K562 (cell line): Measurements from ENCODE around the gene ZNF512B. TPM values are rescaled to one million over a fixed set of nuclear protein-coding genes. Genes with fewer than 3 reads are reported as not detected.

Experiments
- AFF4 ChIP-seq: sonication (generic); formaldehyde crosslinking; IDR thresholded peaks from 2 replicates; pipeline ENCODE4 v1.8.0; 2023; ENCODE audit warnings: mild to moderate bottlenecking, missing genetic modification reagents
- ESRRA ChIP-seq: fragments of 450-650 bp; IDR thresholded peaks from 2 replicates; pipeline ENCODE4 v1.6.1; 2014; ENCODE audit warnings: low read depth, mild to moderate bottlenecking, moderate library complexity, borderline replicate concordance
- FIP1L1 ChIP-seq: fragments of 200-400 bp; formaldehyde crosslinking; IDR thresholded peaks from 2 replicates; pipeline ENCODE4 v1.6.1; 2018; ENCODE audit warnings: mild to moderate bottlenecking, low read depth, low read length; ENCODE audit not compliant: poor library complexity, severe bottlenecking
- FOXK1 ChIP-seq: sonication (generic); formaldehyde crosslinking; IDR thresholded peaks from 2 replicates; pipeline ENCODE4 v1.8.0; 2022; ENCODE audit warnings: missing genetic modification reagents, mild to moderate bottlenecking, borderline replicate concordance
- GATAD2A ChIP-seq: fragments of 450-650 bp; IDR thresholded peaks from 2 replicates; pipeline ENCODE4 v1.6.1; 2017
- GMEB1 ChIP-seq: fragments of 250-450 bp; sonication (Bioruptor Pico); IDR thresholded peaks from 2 replicates; pipeline ENCODE4 v1.4.0; 2020; ENCODE audit warnings: mild to moderate bottlenecking
- HMG20B ChIP-seq: fragments of 250-450 bp; sonication (Bioruptor Pico); IDR thresholded peaks from 2 replicates; pipeline ENCODE4 v1.5.0; 2021; ENCODE audit warnings: mild to moderate bottlenecking
- MBD2 ChIP-seq: sonication (generic); IDR thresholded peaks from 2 replicates; pipeline ENCODE4 v1.6.1; 2016; ENCODE audit warnings: low read depth, borderline replicate concordance
- MCM3 ChIP-seq: fragments of 450-650 bp; IDR thresholded peaks from 2 replicates; pipeline ENCODE4 v1.6.1; 2016
- NFYB ChIP-seq: IDR thresholded peaks from 2 replicates; pipeline ENCODE4 v1.6.1; 2011; ENCODE audit warnings: mild to moderate bottlenecking, moderate library complexity; ENCODE audit not compliant: insufficient read length; ENCODE audit errors: extremely low read depth
- PURB ChIP-seq: sonication (generic); formaldehyde crosslinking; IDR thresholded peaks from 2 replicates; pipeline ENCODE4 v1.9.0; 2021; ENCODE audit warnings: low read depth, mild to moderate bottlenecking, missing genetic modification reagents
- SP1 ChIP-seq: sonication (generic); formaldehyde crosslinking; IDR thresholded peaks from 2 replicates; pipeline ENCODE4 v1.8.1; 2022; ENCODE audit warnings: mild to moderate bottlenecking, missing genetic modification reagents
- TCF3 ChIP-seq: sonication (generic); formaldehyde crosslinking; IDR thresholded peaks from 2 replicates; pipeline ENCODE4 v1.4.0; 2020; ENCODE audit warnings: mild to moderate bottlenecking, missing genetic modification reagents
- TCFL5 ChIP-seq: fragments of 250-450 bp; sonication (Bioruptor Pico); conservative IDR thresholded peaks from 2 replicates; pipeline ENCODE4 v1.6.1; 2021; ENCODE audit warnings: mild to moderate bottlenecking, moderate library complexity, matching md5 sums
- TEAD2 ChIP-seq: fragments of 450-650 bp; IDR thresholded peaks from 2 replicates; pipeline ENCODE4 v1.6.1; 2016; ENCODE audit warnings: missing genetic modification characterization, control low read depth, missing compliant biosample characterization
- U2AF2 ChIP-seq: fragments of 200-400 bp; formaldehyde crosslinking; optimal IDR thresholded peaks from 2 replicates; pipeline ENCODE3; 2017; ENCODE audit warnings: low read depth, mild to moderate bottlenecking, low read length
- ZC3H11A ChIP-seq: IDR thresholded peaks from 2 replicates; pipeline ENCODE4 v1.6.1; 2012; ENCODE audit warnings: low read depth, low read length, improper control_type of control experiment
- ZFX ChIP-seq: sonication (generic); formaldehyde crosslinking; IDR thresholded peaks from 2 replicates; pipeline ENCODE4 v1.8.0; 2022; ENCODE audit warnings: mild to moderate bottlenecking, missing genetic modification reagents, moderate library complexity
- ZNF584 ChIP-seq: fragments of 200-800 bp; sonication (Bioruptor generic); IDR thresholded peaks from 2 replicates; pipeline ENCODE4 v1.6.1; 2016; ENCODE audit warnings: low read depth, mild to moderate bottlenecking, missing genetic modification characterization, missing compliant biosample characterization
- polyA plus RNA-seq, 8 experiments: library from polyadenylated mRNA; depleted of rRNA in 4 of 8; stranded (reverse) in 5 of 8; unstranded in 3 of 8; fragments of >200 nt; fragmentation: Nextera tagmentation in 2 of 8; fragmentation: Illumina TruSeq in 1 of 8; extraction: Ambion mirVana in 2 of 8; extraction: Trizol in 1 of 8; gene quantifications; 2 replicates each; pipeline versions ENCODE4 v1.2.1 to v1.2.3, GENCODE V29; 2011 to 2014; ENCODE audit warnings: inconsistent platforms in 1 of 8, missing spikeins in 1 of 8
- total RNA-seq, 7 experiments: library from RNA; depleted of rRNA in 6 of 7; stranded (reverse); fragments of >200 nt in 6 of 7; fragmentation: Illumina TruSeq in 2 of 7; extraction: Trizol in 2 of 7; gene quantifications; 2 replicates each; pipeline versions ENCODE4 v1.2.1 to v1.2.3, GENCODE V29; 2011 to 2021; ENCODE audit warnings: low replicate concordance in 1 of 7
- TF ChIP-seq, protein P1 (sequence below), 2 experiments: fragments of 250-450 bp in 1 of 2; fragments of 450-650 bp in 1 of 2; sonication (Bioruptor Pico) in 1 of 2; IDR thresholded peaks; 2 replicates each; pipeline versions ENCODE4 v1.6.1 to v1.8.0; 2016 to 2021; ENCODE audit warnings: mild to moderate bottlenecking in 2 of 2, moderate library complexity in 2 of 2, missing compliant biosample characterization in 1 of 2, missing genetic modification characterization in 1 of 2
- TF ChIP-seq, protein P2 (sequence below): sonication (generic); formaldehyde crosslinking; IDR thresholded peaks from 2 replicates; pipeline ENCODE4 v1.5.0; 2020; ENCODE audit warnings: missing genetic modification reagents

The ZNF512B gene
- total and polyA plus RNA-seq, 9 of the 15 experiments (the other 6 are each of a cell fraction or from before 2014, with no cell fraction given), result 0.01 to 27.8 (median 8.2) TPM

- TF ChIP-seq ZNF584 (CRISPR knock-in tag) (peak; percentile 97), GMEB1 (CRISPR knock-in tag) (peak; percentile 67), FOXK1 (CRISPR knock-in tag) (0 out of 2 replicates have a peak, but pooled peaks have one; percentile 69), FIP1L1 (peak; percentile 88), TEAD2 (tag) (no peak), ZC3H11A (0 out of 2 replicates have a peak, but pooled peaks have one; percentile 50), MBD2 (peak; percentile 89), AFF4 (CRISPR knock-in tag) (peak; percentile 88), MCM3 (no peak), NFYB (no peak), PURB (CRISPR knock-in tag) (peak; percentile 94; the same call in 1 of the 2 replicates), ZFX (CRISPR knock-in tag) (peak; percentile 98), GATAD2A (no peak; the same call in 1 of the 2 replicates), U2AF2 (no peak), TCF3 (CRISPR knock-in tag) (0 out of 2 replicates have a peak, but pooled peaks have one; percentile 19), TCFL5 (CRISPR knock-in tag) (no peak), ESRRA (peak; percentile 94), SP1 (peak; percentile 86), HMG20B (no peak)
- TF ChIP-seq, protein P1, sequence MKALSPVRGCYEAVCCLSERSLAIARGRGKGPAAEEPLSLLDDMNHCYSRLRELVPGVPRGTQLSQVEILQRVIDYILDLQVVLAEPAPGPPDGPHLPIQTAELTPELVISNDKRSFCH (CRISPR knock-in tag; IDR thresholded peaks at IDR 0.05), result no peak
- TF ChIP-seq, protein P1 (tag; IDR thresholded peaks at IDR 0.05), result peak; percentile 76; the same call in 1 of the 2 replicates
- TF ChIP-seq, protein P2, sequence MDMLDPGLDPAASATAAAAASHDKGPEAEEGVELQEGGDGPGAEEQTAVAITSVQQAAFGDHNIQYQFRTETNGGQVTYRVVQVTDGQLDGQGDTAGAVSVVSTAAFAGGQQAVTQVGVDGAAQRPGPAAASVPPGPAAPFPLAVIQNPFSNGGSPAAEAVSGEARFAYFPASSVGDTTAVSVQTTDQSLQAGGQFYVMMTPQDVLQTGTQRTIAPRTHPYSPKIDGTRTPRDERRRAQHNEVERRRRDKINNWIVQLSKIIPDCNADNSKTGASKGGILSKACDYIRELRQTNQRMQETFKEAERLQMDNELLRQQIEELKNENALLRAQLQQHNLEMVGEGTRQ, result peak; percentile 89
Measured at GRCh38 chr20:63955827-63956663, 13.7 kb downstream of the ZNF512B start, which contains the start of gene UCKL1 (continued).
